Panc1 (cell line): Measurements from ENCODE around the gene PKP4. TPM values are rescaled to one million over a fixed set of nuclear protein-coding genes. Genes with fewer than 3 reads are reported as not detected.

Experiments used
- ATAC-seq: fragments of 200-7000 bp; cut with Tn5 transposase; 2 replicates; pipeline ENCODE4 v1.9.1; 2020; ENCODE audit warnings: mild to moderate bottlenecking, moderate library complexity
- BruUV-seq: library from RNA; stranded (reverse); fragments of 400-500 nt; replicated peaks from 2 replicates; lab custom pipeline; 2021; lab: Mats Ljungman, UMichigan
- CTCF ChIA-PET: fragments of 300-600 bp; sonication (Branson Sonifier 250); formaldehyde crosslinking; loops from one replicate; lab custom pipeline; 2022; ENCODE audit warnings: antibody characterized with exemption; lab: Charles Lee
- POLR2A ChIA-PET: fragments of 300-600 bp; sonication (Branson Sonifier 250); formaldehyde crosslinking; loops from one replicate; lab custom pipeline; 2022; ENCODE audit warnings: antibody characterized with exemption; lab: Charles Lee
- DNase-seq: peaks from one replicate; pipeline ENCODE4 v3.0.0-alpha.2; 2010; ENCODE audit warnings: low read depth, low spot score
- H3K27ac ChIP-seq: 2 replicates; pipeline ENCODE4 v1.5.1; 2011; ENCODE audit warnings: mild to moderate bottlenecking, low read length, inconsistent platforms
- H3K27me3 ChIP-seq: fragments of 200-500 bp; sonication (Bioruptor generic); 2 replicates; pipeline ENCODE4 v1.6.0; 2014; ENCODE audit warnings: low read length, inconsistent platforms; ENCODE audit not compliant: control insufficient read depth, insufficient read depth
- H3K36me3 ChIP-seq: fragments of 200-500 bp; sonication (Bioruptor generic); 2 replicates; pipeline ENCODE4 v1.5.1; 2014; ENCODE audit warnings: inconsistent platforms, mild to moderate bottlenecking, low read length, moderate library complexity; ENCODE audit not compliant: control insufficient read depth, insufficient read depth
- H3K4me1 ChIP-seq: 2 replicates; pipeline ENCODE4 v1.5.1; 2011; ENCODE audit warnings: inconsistent platforms, mild to moderate bottlenecking, low read length, moderate library complexity; ENCODE audit not compliant: control insufficient read depth, insufficient read depth
- H3K4me3 ChIP-seq, 2 experiments: 2 replicates each; pipeline ENCODE4 v1.5.1; 2011 to 2012; ENCODE audit warnings: low read depth in 2 of 2, low read length in 2 of 2, mild to moderate bottlenecking in 2 of 2, inconsistent platforms in 1 of 2, moderate library complexity in 1 of 2
- H3K9me3 ChIP-seq: fragments of 200-500 bp; sonication (Bioruptor generic); 2 replicates; pipeline ENCODE4 v1.5.1; 2014; ENCODE audit warnings: low read depth, mild to moderate bottlenecking, inconsistent platforms, low read length, moderate library complexity; ENCODE audit not compliant: control insufficient read depth, insufficient read depth
- POLR2AphosphoS5 ChIP-seq: IDR thresholded peaks from 2 replicates; pipeline ENCODE4 v1.6.1; 2012; ENCODE audit warnings: mild to moderate bottlenecking, low read depth, low read length, moderate library complexity
- REST ChIP-seq, 2 experiments: IDR thresholded peaks; 2 replicates each; pipeline ENCODE4 v1.6.1; 2011 to 2012; ENCODE audit warnings: low read depth in 2 of 2, control low read depth in 1 of 2, low read length in 1 of 2, mild to moderate bottlenecking in 1 of 2, moderate library complexity in 1 of 2; ENCODE audit not compliant: insufficient read depth in 1 of 2
- SIN3A ChIP-seq: IDR thresholded peaks from 2 replicates; pipeline ENCODE4 v1.6.1; 2012; ENCODE audit warnings: low read depth, mild to moderate bottlenecking, low read length, moderate library complexity, borderline replicate concordance; ENCODE audit not compliant: insufficient read depth
- TCF7L2 ChIP-seq: IDR thresholded peaks from 2 replicates; pipeline ENCODE4 v1.6.1; 2011; ENCODE audit warnings: mild to moderate bottlenecking, low read depth, low read length, inconsistent platforms
- in situ Hi-C: cut with HindIII; loops from 2 replicates; pipeline ENCODE4 v1.10.0; 2016; ENCODE audit warnings: low sequenced_read_pairs, low pct_unique_long_range_greater_than_20kb
- intact Hi-C: fragments of 100-400 bp; cut with micrococcal nuclease; formaldehyde crosslinking; loops from one replicate; pipeline ENCODE4 v1.10.0; 2022; ENCODE audit not compliant: unreplicated experiment
- total RNA-seq: library from RNA; stranded (reverse); gene quantifications from one replicate; pipeline ENCODE4 v1.2.1, GENCODE V29; 2021; ENCODE audit not compliant: unreplicated experiment
- TF ChIP-seq, protein P1 (sequence below): fragments of 450-650 bp; IDR thresholded peaks from 2 replicates; pipeline ENCODE4 v1.5.1; 2017; ENCODE audit warnings: mild to moderate bottlenecking

The PKP4 gene
- total RNA-seq, 1 experiment from 2014 or later = 81.7 TPM

GRCh38 chr2:158511706-158512105 lies 55.0 kb downstream of the PKP4 start:
- POLR2A ChIA-PET = no interaction called here
- in situ Hi-C loops = no loop called here

GRCh38 chr2:158512323-158512722 lies 55.6 kb downstream of the PKP4 start:
- BruUV-seq = no TSS peak
- TF ChIP-seq SIN3A (no peak), POLR2AphosphoS5 (no peak), TCF7L2 (no peak), REST (IDR thresholded peaks at IDR 0.05; ENCODE audit: insufficient read depth in 1 of 2, low read depth in 2 of 2, low read length in 1 of 2) (no peak)
- TF ChIP-seq, protein P1, sequence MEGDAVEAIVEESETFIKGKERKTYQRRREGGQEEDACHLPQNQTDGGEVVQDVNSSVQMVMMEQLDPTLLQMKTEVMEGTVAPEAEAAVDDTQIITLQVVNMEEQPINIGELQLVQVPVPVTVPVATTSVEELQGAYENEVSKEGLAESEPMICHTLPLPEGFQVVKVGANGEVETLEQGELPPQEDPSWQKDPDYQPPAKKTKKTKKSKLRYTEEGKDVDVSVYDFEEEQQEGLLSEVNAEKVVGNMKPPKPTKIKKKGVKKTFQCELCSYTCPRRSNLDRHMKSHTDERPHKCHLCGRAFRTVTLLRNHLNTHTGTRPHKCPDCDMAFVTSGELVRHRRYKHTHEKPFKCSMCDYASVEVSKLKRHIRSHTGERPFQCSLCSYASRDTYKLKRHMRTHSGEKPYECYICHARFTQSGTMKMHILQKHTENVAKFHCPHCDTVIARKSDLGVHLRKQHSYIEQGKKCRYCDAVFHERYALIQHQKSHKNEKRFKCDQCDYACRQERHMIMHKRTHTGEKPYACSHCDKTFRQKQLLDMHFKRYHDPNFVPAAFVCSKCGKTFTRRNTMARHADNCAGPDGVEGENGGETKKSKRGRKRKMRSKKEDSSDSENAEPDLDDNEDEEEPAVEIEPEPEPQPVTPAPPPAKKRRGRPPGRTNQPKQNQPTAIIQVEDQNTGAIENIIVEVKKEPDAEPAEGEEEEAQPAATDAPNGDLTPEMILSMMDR = no peak
- in situ Hi-C loops = no loop called here
- H3K27me3 ChIP-seq = no peaks in the 10 kb centered on the region
- intact Hi-C loops = no loop called here
- DNase-seq (no peak), ATAC-seq (no peak)
- H3K4me1 ChIP-seq = no peaks in the 10 kb centered on the region
- no peaks in the 10 kb centered on the region for H3K9me3 ChIP-seq
- H3K27ac ChIP-seq = no peak overlapping the region
- H3K36me3 ChIP-seq = no peaks in the 10 kb centered on the region
- CTCF ChIA-PET = no interaction called here
- H3K4me3 ChIP-seq = no peak overlapping the region
- POLR2A ChIA-PET = no interaction called here

More at GRCh38 chr2:158511706-158512105, 55.0 kb downstream of the PKP4 start:
- Histone ChIP-seq H3K36me3 (no peaks in the 10 kb centered on the region), H3K4me1 (no peaks in the 10 kb centered on the region; the same call in 1 of the 2 replicates), H3K27ac (no peak overlapping the region), H3K27me3 (no peaks in the 10 kb centered on the region), H3K9me3 (no peaks in the 10 kb centered on the region), H3K4me3 (no peak overlapping the region)
- CTCF ChIA-PET = no interaction called here
- no peak for TF ChIP-seq TCF7L2
- no peak for ATAC-seq
- BruUV-seq = no TSS peak
- DNase-seq = no peak
- intact Hi-C loops = no loop called here

- Histone ChIP-seq H3K9me3 (no peaks in the 10 kb centered on the region), H3K4me3 (no peak overlapping the region), H3K27ac (no peak overlapping the region), H3K4me1 (no peaks in the 10 kb centered on the region; the same call in 1 of the 2 replicates), H3K27me3 (no peaks in the 10 kb centered on the region), H3K36me3 (no peaks in the 10 kb centered on the region)
- POLR2A ChIA-PET = no interaction called here
- DNase-seq (no peak), ATAC-seq (no peak)
- intact Hi-C loops (no loop called here), in situ Hi-C loops (no loop called here)
- no TSS peak for BruUV-seq
- CTCF ChIA-PET = no interaction called here
- TF ChIP-seq TCF7L2 = no peak
- TF ChIP-seq SIN3A = no peak
- TF ChIP-seq, protein P1 = no peak
- TF ChIP-seq REST (IDR thresholded peaks at IDR 0.05; ENCODE audit: insufficient read depth in 1 of 2, low read depth in 2 of 2, low read length in 1 of 2) = no peak
- no peak for TF ChIP-seq POLR2AphosphoS5
These were observed 57.1 kb downstream of the PKP4 start for GRCh38 chr2:158513841-158514240.
